Cardiac muscle cell (in vitro differentiated cells and primary cell): ENCODE data around the gene MAD2L1. TPM values are rescaled to one million over a fixed set of nuclear protein-coding genes. Genes with fewer than 3 reads are reported as not detected.

Experiments
- DNase-seq, 2 donors: peaks; one replicate each; pipeline versions ENCODE4 v3.0.0 to v3.0.0-alpha.2; 2010 to 2017; ENCODE audit warnings: low read depth in 1 of 2, low spot score in 1 of 2
- H3K27ac ChIP-seq: fragments of 200-600 bp; sonication (generic); 2 replicates; pipeline ENCODE4 v1.5.1; 2016
- H3K27me3 ChIP-seq: fragments of 200-600 bp; sonication (generic); 2 replicates; pipeline ENCODE4 v1.6.0; 2016; ENCODE audit warnings: control low read depth
- H3K36me3 ChIP-seq: fragments of 200-600 bp; sonication (generic); 2 replicates; pipeline ENCODE4 v1.5.1; 2016; ENCODE audit warnings: control low read depth
- H3K4me1 ChIP-seq: fragments of 200-600 bp; sonication (generic); 2 replicates; pipeline ENCODE4 v1.8.1; 2017; ENCODE audit warnings: low read depth, mild to moderate bottlenecking, mixed run types
- H3K4me3 ChIP-seq: fragments of 200-600 bp; sonication (generic); 2 replicates; pipeline ENCODE4 v1.5.1; 2016; ENCODE audit warnings: mild to moderate bottlenecking
- H3K9me3 ChIP-seq: fragments of 200-600 bp; sonication (generic); 2 replicates; pipeline ENCODE4 v1.5.1; 2017; ENCODE audit warnings: low read depth, mild to moderate bottlenecking, control low read depth
- polyA plus RNA-seq: library from polyadenylated mRNA; unstranded; fragments of >200 nt; fragmentation: Nextera tagmentation; extraction: Ambion mirVana; gene quantifications from 2 replicates; pipeline ENCODE4 v1.2.1, GENCODE V29; 2016
- total RNA-seq: library from RNA; depleted of rRNA; stranded (reverse); fragments of >200 nt; gene quantifications from 2 replicates; pipeline ENCODE4 v1.2.3, GENCODE V29; 2016
- TF ChIP-seq, protein P1 (sequence below): IDR thresholded peaks from 2 replicates; pipeline ENCODE4 v1.5.1; 2012; ENCODE audit warnings: low read depth, mild to moderate bottlenecking, low read length

The MAD2L1 gene
- total and polyA plus RNA-seq, 2 experiments from 2014 or later: 11.6 to 42.0 TPM

DNA sequence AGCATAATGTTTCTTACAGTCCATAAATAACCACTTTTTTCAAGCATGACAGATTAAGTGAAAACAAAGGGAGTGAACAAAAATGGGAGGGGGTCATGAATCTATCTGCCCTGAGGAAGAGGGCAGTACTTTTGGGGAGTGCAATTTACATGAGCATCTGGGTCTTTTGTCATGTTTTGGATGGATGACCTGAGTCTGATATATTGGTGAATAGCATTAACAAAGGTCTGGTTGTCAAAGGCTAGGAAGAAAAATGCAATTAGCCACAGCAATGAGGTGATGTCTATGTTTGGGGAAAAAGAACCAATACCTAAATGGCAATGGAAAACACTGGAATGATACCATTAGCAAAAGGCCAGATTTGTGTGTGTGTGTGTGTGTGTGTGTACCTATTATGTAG lies 15.1 kb upstream of the MAD2L1 start:
- no peak for DNase-seq
- no peak overlapping the region for H3K27ac ChIP-seq
- no peaks in the 10 kb centered on the region for H3K27me3 ChIP-seq
- TF ChIP-seq, protein P1, sequence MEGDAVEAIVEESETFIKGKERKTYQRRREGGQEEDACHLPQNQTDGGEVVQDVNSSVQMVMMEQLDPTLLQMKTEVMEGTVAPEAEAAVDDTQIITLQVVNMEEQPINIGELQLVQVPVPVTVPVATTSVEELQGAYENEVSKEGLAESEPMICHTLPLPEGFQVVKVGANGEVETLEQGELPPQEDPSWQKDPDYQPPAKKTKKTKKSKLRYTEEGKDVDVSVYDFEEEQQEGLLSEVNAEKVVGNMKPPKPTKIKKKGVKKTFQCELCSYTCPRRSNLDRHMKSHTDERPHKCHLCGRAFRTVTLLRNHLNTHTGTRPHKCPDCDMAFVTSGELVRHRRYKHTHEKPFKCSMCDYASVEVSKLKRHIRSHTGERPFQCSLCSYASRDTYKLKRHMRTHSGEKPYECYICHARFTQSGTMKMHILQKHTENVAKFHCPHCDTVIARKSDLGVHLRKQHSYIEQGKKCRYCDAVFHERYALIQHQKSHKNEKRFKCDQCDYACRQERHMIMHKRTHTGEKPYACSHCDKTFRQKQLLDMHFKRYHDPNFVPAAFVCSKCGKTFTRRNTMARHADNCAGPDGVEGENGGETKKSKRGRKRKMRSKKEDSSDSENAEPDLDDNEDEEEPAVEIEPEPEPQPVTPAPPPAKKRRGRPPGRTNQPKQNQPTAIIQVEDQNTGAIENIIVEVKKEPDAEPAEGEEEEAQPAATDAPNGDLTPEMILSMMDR: no peak
- H3K4me1 ChIP-seq: peaks cover 16% of the 10 kb centered on the region
- no peak overlapping the region for H3K4me3 ChIP-seq
- no peaks in the 10 kb centered on the region for H3K9me3 ChIP-seq
- H3K36me3 ChIP-seq: no peaks in the 10 kb centered on the region

DNA sequence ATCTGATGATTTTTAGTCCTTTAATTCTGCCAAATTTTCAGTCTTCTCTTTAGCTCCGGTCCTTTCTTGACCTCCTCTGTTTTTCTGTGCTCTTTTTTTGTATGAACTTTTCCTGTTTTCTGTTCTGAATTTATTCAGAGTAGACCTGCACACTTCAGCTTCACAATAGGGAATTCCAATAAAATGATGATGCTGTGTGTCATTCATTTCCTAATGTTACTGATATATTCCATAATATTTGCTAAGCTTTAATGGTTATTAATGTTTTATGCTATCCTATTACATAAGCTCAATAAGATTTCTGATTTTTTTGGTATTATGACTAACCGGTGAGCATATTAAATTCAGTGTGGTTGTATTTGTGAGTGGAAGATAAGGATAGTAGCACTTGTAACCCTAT lies 13.9 kb upstream of the MAD2L1 start:
- H3K27ac ChIP-seq: no peak overlapping the region
- peaks cover 16% of the 10 kb centered on the region for H3K4me1 ChIP-seq
- H3K36me3 ChIP-seq: no peaks in the 10 kb centered on the region
- no peak for DNase-seq
- TF ChIP-seq, protein P1: no peak
- no peak overlapping the region for H3K4me3 ChIP-seq
- H3K27me3 ChIP-seq: no peaks in the 10 kb centered on the region
- no peaks in the 10 kb centered on the region for H3K9me3 ChIP-seq

DNA sequence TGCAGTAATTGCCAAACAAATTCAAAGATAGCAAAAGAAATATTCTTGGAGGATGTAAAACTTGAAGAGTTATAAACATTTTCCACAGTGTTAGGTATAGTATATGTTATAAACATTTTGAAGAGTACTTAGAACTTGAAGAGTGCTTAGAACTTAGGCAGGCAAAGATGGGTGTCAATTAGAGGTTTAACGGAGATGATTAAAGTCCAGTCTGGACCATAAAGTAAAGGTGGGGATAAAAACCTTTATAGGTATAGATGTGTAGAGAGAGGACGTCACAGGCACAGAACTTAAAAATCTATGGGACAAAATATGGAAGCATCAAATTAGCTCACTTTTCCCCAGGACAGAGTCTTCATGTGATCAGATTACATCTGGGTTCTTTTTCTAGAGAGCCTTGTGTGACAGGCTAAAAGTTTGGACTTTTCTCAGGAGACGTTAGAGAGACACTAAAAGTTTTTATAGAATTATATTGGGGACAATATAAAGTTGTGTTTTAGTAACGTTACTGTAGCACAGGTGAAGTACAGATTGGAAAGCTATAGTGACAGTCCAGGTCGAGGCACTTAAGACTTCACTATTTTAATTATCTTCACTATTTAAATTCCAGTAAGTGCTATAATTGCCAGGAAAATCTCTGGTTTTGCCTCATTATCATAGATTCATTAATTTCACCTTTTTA lies 13.3 kb upstream of the MAD2L1 start:
- Histone ChIP-seq H3K36me3 (no peaks in the 10 kb centered on the region), H3K27ac (no peak overlapping the region), H3K27me3 (no peaks in the 10 kb centered on the region), H3K9me3 (no peaks in the 10 kb centered on the region), H3K4me3 (no peak overlapping the region), H3K4me1 (peaks cover 16% of the 10 kb centered on the region)
- TF ChIP-seq, protein P1: no peak
- no peak for DNase-seq

DNA sequence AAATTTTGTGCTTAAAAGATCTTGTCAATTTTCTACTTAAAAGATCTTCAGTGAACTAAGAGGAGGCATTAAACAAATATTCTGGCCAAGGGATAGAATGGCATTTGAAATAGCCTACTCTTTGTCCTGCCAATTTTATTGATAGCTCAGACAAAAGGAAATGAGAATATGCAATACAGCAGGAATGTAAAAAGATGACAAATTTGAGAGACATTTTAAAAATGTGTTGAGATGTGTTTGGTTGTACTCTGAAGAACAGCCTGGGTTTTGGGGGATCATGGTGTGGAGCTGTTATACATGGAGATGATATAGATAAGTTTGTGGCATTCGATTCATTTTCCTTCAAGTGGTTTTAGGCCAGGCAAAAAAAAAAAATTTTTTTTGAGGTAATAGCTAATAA lies 11.6 kb upstream of the MAD2L1 start:
- no peaks in the 10 kb centered on the region for H3K36me3 ChIP-seq
- no peak for DNase-seq
- H3K4me1 ChIP-seq: peaks cover 13% of the 10 kb centered on the region
- no peaks in the 10 kb centered on the region for H3K27me3 ChIP-seq
- no peak overlapping the region for H3K4me3 ChIP-seq
- H3K27ac ChIP-seq: no peak overlapping the region
- TF ChIP-seq, protein P1: no peak
- no peaks in the 10 kb centered on the region for H3K9me3 ChIP-seq

DNA sequence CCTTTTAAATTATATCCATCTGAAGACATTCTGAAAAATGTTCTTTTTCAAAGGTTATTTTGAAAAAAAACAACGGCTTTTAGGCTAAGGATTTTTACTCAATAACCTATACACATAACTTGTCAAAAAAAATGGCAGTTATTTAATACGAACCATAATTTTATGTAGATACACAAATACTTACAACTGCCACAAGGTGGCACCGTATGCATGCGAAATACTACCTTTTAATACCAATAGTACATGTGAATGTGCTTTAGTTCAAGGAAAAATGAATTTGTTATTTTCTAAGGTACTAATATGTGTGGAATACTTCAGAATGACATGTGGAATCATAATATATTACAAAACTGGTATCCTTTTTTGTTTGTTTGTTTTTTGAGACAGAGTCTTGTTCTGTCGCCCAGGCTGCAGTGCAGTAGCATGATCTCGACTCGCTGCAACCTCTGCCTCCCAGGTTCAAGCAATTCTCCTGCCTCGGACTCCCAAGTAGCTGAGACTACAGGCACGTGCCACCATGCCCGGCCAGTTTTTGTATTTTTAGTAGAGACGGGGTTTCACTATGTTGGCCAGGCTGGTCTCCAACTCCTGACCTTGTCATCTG lies 4.6 kb upstream of the MAD2L1 start:
- Histone ChIP-seq H3K9me3 (no peaks in the 10 kb centered on the region), H3K27ac (no peak overlapping the region), H3K36me3 (no peaks in the 10 kb centered on the region), H3K4me1 (peaks cover 13% of the 10 kb centered on the region), H3K4me3 (no peak overlapping the region), H3K27me3 (no peaks in the 10 kb centered on the region)
- DNase-seq: peak; percentile 65 to 82
- TF ChIP-seq, protein P1: peak; percentile 60
